ENCODE data around the gene UMODL1.
A peak's percentile ranks its signal among the peaks of the same experiment; 100 is the strongest.
"Not testable (repeated sequence)": the region's sequence is repeated elsewhere in the genome, so short reads cannot be mapped to it uniquely, and the experiment has no call there.

The UMODL1 gene

GRCh38 chr21:42061195-42061985 is 9.7 kb upstream of the UMODL1 start:
- peak; percentile 32 to 64 for DNase-seq

- DNase-seq: no peak
Observed at GRCh38 chr21:42061986-42062235, 9.2 kb upstream of the UMODL1 start.

- DNase-seq: peak; percentile 16 to 82
Observed at GRCh38 chr21:42062236-42063022, 8.7 kb upstream of the UMODL1 start.

- peak; percentile 15 to 16 for DNase-seq
Observed at GRCh38 chr21:42063191-42063570, 7.9 kb upstream of the UMODL1 start.

GRCh38 chr21:42063571-42064521 is 7.3 kb upstream of the UMODL1 start:
- peak; percentile 25 to 89 for DNase-seq

- DNase-seq: no peak
Observed at GRCh38 chr21:42066521-42066920, 4.6 kb upstream of the UMODL1 start.

- no peak for DNase-seq
Observed at GRCh38 chr21:42067531-42068255, 3.4 kb upstream of the UMODL1 start.

GRCh38 chr21:42068256-42068545 is 2.9 kb upstream of the UMODL1 start:
- no peak for DNase-seq

GRCh38 chr21:42068592-42068991 is 2.5 kb upstream of the UMODL1 start:
- no peak for DNase-seq

- DNase-seq: no peak
Observed at GRCh38 chr21:42069327-42069726, 1.8 kb upstream of the UMODL1 start.

- DNase-seq: no peak
Observed at GRCh38 chr21:42069843-42070242, 1.3 kb upstream of the UMODL1 start.

GRCh38 chr21:42073145-42074099 is 2.3 kb downstream of the UMODL1 start:
- DNase-seq: no peak

GRCh38 chr21:42075686-42076471 is 4.8 kb downstream of the UMODL1 start:
- DNase-seq: no peak

GRCh38 chr21:42077685-42078238 is 6.6 kb downstream of the UMODL1 start:
- DNase-seq: not testable (repeated sequence)

- DNase-seq: not testable (repeated sequence)
Observed at GRCh38 chr21:42078247-42079007, 7.3 kb downstream of the UMODL1 start.

- DNase-seq: no peak
Observed at GRCh38 chr21:42079008-42079938, 8.2 kb downstream of the UMODL1 start.

GRCh38 chr21:42079939-42080787 is 9.0 kb downstream of the UMODL1 start:
- peak in 1 of 2 donors; percentile 26 for DNase-seq

- DNase-seq: no peak
Observed at GRCh38 chr21:42080788-42081083, 9.6 kb downstream of the UMODL1 start.
